T-helper 17 cell (primary cell): ENCODE results near the gene TGFB1I1. TPM values are rescaled to one million over a fixed set of nuclear protein-coding genes. Genes with fewer than 3 reads are reported as not detected.

Experiments
- ATAC-seq: fragments of 150-1000 bp; cut with Tn5 transposase; 2 replicates; pipeline ENCODE4 v1.10.0; 2021; ENCODE audit warnings: mild to moderate bottlenecking, moderate library complexity
- DNase-seq, 3 donors: peaks; one replicate each; pipeline versions ENCODE4 v3.0.0 to v3.0.0-alpha.2; 2020 to 2021
- H3K9me3 ChIP-seq: one replicate; pipeline ENCODE4 v1.7.0; 2013; ENCODE audit warnings: low read length, mild to moderate bottlenecking; ENCODE audit not compliant: control insufficient read depth, poor library complexity, severe bottlenecking
- H3K27ac Mint-ChIP-seq: one replicate; pipeline ENCODE4 v1.8.0; 2022; ENCODE audit warnings: mild to moderate bottlenecking, moderate library complexity, mixed read lengths
- H3K27me3 Mint-ChIP-seq: one replicate; pipeline ENCODE4 v1.8.0; 2022; ENCODE audit warnings: mixed read lengths
- H3K36me3 Mint-ChIP-seq: one replicate; pipeline ENCODE4 v1.8.0; 2022; ENCODE audit warnings: low read depth, mixed read lengths
- H3K4me1 Mint-ChIP-seq: one replicate; pipeline ENCODE4 v1.8.0; 2022; ENCODE audit warnings: mild to moderate bottlenecking, mixed read lengths
- H3K4me3 Mint-ChIP-seq: one replicate; pipeline ENCODE4 v1.8.0; 2022; ENCODE audit warnings: mild to moderate bottlenecking, moderate library complexity, mixed read lengths
- total RNA-seq, 4 donors: library from RNA in 2 of 4; stranded (reverse) in 2 of 4; gene quantifications; one replicate each; pipeline ENCODE4 v1.2.3 and lab custom pipeline; 2022 to 2026

The TGFB1I1 gene
- total RNA-seq, 2 donors from 2014 or later: 0.35 to 5.6 TPM

- H3K9me3 ChIP-seq: no peaks in the 10 kb centered on the region
- H3K4me1 Mint-ChIP-seq: peaks cover 9% of the 10 kb centered on the region
- peaks cover 10% of the 10 kb centered on the region for H3K27me3 Mint-ChIP-seq
- H3K36me3 Mint-ChIP-seq: peaks cover 2% of the 10 kb centered on the region
- no peak overlapping the region for H3K27ac Mint-ChIP-seq
- no peak overlapping the region for H3K4me3 Mint-ChIP-seq
- no peak for ATAC-seq
- no peak for DNase-seq
These were observed 4.1 kb upstream of the TGFB1I1 start for GRCh38 chr16:31467858-31468257.

GRCh38 chr16:31470615-31471014 is 1.3 kb upstream of the TGFB1I1 start:
- no peak overlapping the region for H3K27ac Mint-ChIP-seq
- peaks cover 9% of the 10 kb centered on the region for H3K4me1 Mint-ChIP-seq
- peaks cover 10% of the 10 kb centered on the region for H3K27me3 Mint-ChIP-seq
- no peaks in the 10 kb centered on the region for H3K9me3 ChIP-seq
- H3K36me3 Mint-ChIP-seq: no peaks in the 10 kb centered on the region
- ATAC-seq: no peak
- DNase-seq: no peak
- no peak overlapping the region for H3K4me3 Mint-ChIP-seq

- H3K9me3 ChIP-seq: no peaks in the 10 kb centered on the region
- H3K27ac Mint-ChIP-seq: no peak overlapping the region
- peak overlapping the region; percentile 65 for H3K4me3 Mint-ChIP-seq
- no peaks in the 10 kb centered on the region for H3K36me3 Mint-ChIP-seq
- peaks cover 13% of the 10 kb centered on the region for H3K4me1 Mint-ChIP-seq
- ATAC-seq: no peak
- H3K27me3 Mint-ChIP-seq: peaks cover 10% of the 10 kb centered on the region
- no peak for DNase-seq
These were observed 594 bp upstream of the TGFB1I1 start for GRCh38 chr16:31471241-31471874.

- Mint-ChIP-seq H3K27ac (peak overlapping the region; percentile 49), H3K27me3 (peaks cover 10% of the 10 kb centered on the region), H3K36me3 (no peaks in the 10 kb centered on the region), H3K4me3 (peak overlapping the region; percentile 83), H3K4me1 (peaks cover 10% of the 10 kb centered on the region)
- ATAC-seq: peak; percentile 30
- DNase-seq: peak in 1 of 3 donors; percentile 39
- no peaks in the 10 kb centered on the region for H3K9me3 ChIP-seq
These were observed 804 bp downstream of the TGFB1I1 start for GRCh38 chr16:31472709-31473203.

GRCh38 chr16:31473264-31473984 is 1.5 kb downstream of the TGFB1I1 start:
- peaks cover 10% of the 10 kb centered on the region for H3K27me3 Mint-ChIP-seq
- no peak for ATAC-seq
- no peak overlapping the region for H3K27ac Mint-ChIP-seq
- H3K36me3 Mint-ChIP-seq: no peaks in the 10 kb centered on the region
- DNase-seq: no peak
- H3K4me3 Mint-ChIP-seq: peak overlapping the region; percentile 19
- no peaks in the 10 kb centered on the region for H3K9me3 ChIP-seq
- H3K4me1 Mint-ChIP-seq: peaks cover 15% of the 10 kb centered on the region

GRCh38 chr16:31474173-31474714 is 2.3 kb downstream of the TGFB1I1 start:
- Mint-ChIP-seq H3K4me1 (peaks cover 15% of the 10 kb centered on the region), H3K4me3 (no peak overlapping the region), H3K27me3 (peaks cover 10% of the 10 kb centered on the region), H3K27ac (no peak overlapping the region), H3K36me3 (no peaks in the 10 kb centered on the region)
- ATAC-seq: no peak
- H3K9me3 ChIP-seq: no peaks in the 10 kb centered on the region
- DNase-seq: no peak

- Mint-ChIP-seq H3K4me1 (peaks cover 17% of the 10 kb centered on the region), H3K4me3 (no peak overlapping the region), H3K27ac (no peak overlapping the region), H3K36me3 (no peaks in the 10 kb centered on the region), H3K27me3 (peaks cover 10% of the 10 kb centered on the region)
- H3K9me3 ChIP-seq: no peaks in the 10 kb centered on the region
- ATAC-seq (no peak), DNase-seq (no peak)
These were observed 3.1 kb downstream of the TGFB1I1 start for GRCh38 chr16:31474773-31475738.

GRCh38 chr16:31475946-31476302 is 4.0 kb downstream of the TGFB1I1 start:
- DNase-seq: no peak
- no peak for ATAC-seq
- Mint-ChIP-seq H3K36me3 (peaks cover 2% of the 10 kb centered on the region), H3K27ac (peak overlapping the region; percentile 19), H3K4me1 (peaks cover 17% of the 10 kb centered on the region), H3K27me3 (peaks cover 9% of the 10 kb centered on the region), H3K4me3 (peak overlapping the region; percentile 91)
- no peaks in the 10 kb centered on the region for H3K9me3 ChIP-seq

- peak overlapping the region; percentile 91 for H3K4me3 Mint-ChIP-seq
- H3K27me3 Mint-ChIP-seq: peaks cover 5% of the 10 kb centered on the region
- peak overlapping the region; percentile 19 for H3K27ac Mint-ChIP-seq
- ATAC-seq (peak; percentile 89), DNase-seq (peak; percentile 65 to 88 (median 80))
- H3K4me1 Mint-ChIP-seq: peaks cover 15% of the 10 kb centered on the region
- H3K36me3 Mint-ChIP-seq: peaks cover 2% of the 10 kb centered on the region
- H3K9me3 ChIP-seq: no peaks in the 10 kb centered on the region
These were observed 4.6 kb downstream of the TGFB1I1 start for GRCh38 chr16:31476303-31477219.

GRCh38 chr16:31477220-31478216 is 5.6 kb downstream of the TGFB1I1 start:
- Mint-ChIP-seq H3K27me3 (peaks cover 3% of the 10 kb centered on the region), H3K36me3 (peaks cover 5% of the 10 kb centered on the region), H3K4me1 (peaks cover 18% of the 10 kb centered on the region), H3K4me3 (peak overlapping the region; percentile 91), H3K27ac (no peak overlapping the region)
- ATAC-seq: peak; percentile 35
- no peaks in the 10 kb centered on the region for H3K9me3 ChIP-seq
- peak in 1 of 3 donors; percentile 22 for DNase-seq

GRCh38 chr16:31478956-31479355 is 7.0 kb downstream of the TGFB1I1 start:
- no peak for DNase-seq
- Mint-ChIP-seq H3K27ac (no peak overlapping the region), H3K36me3 (peaks cover 5% of the 10 kb centered on the region), H3K4me3 (no peak overlapping the region), H3K4me1 (peaks cover 20% of the 10 kb centered on the region), H3K27me3 (no peaks in the 10 kb centered on the region)
- no peaks in the 10 kb centered on the region for H3K9me3 ChIP-seq
- ATAC-seq: no peak
